ENCODE data around the gene CAP2. TPM values are rescaled to one million over a fixed set of nuclear protein-coding genes. Genes with fewer than 3 reads are reported as not detected.

CAP2 gene
- total and polyA plus RNA-seq, 9 of the 15 experiments (the other 6 are each of a cell fraction or from before 2014, with no cell fraction given), result not detected

GRCh38 chr6:17474289-17474688, 80.9 kb downstream of the CAP2 start (continued):
- TF ChIP-seq KLF13 (tag; IDR thresholded peaks at IDR 0.05; ENCODE audit: borderline replicate concordance, low read depth) (no peak), TRIM25 (IDR thresholded peaks at IDR 0.05; ENCODE audit: borderline replicate concordance) (no peak), RBM14 (IDR thresholded peaks at IDR 0.05; ENCODE audit: borderline replicate concordance, insufficient read depth, low read depth, low read length) (no peak)

- BruUV-seq (replicated peaks), result no TSS peak
- intact Hi-C loops (cut with micrococcal nuclease), result no loop called here
- TF ChIP-seq TOE1 (IDR thresholded peaks at IDR 0.05; ENCODE audit: borderline replicate concordance) (no peak), TOE1 (CRISPR knock-in tag; IDR thresholded peaks at IDR 0.05; ENCODE audit: borderline replicate concordance, low read depth) (no peak), LARP7 (IDR thresholded peaks at IDR 0.05) (no peak), SMARCA4 (IDR thresholded peaks at IDR 0.05) (no peak), POU5F1 (IDR thresholded peaks at IDR 0.05; ENCODE audit: borderline replicate concordance, low read depth, low read length, partially characterized antibody) (no peak), U2AF2 (optimal IDR thresholded peaks at IDR 0.05; ENCODE audit: low read depth, low read length) (no peak), ARID3A (IDR thresholded peaks at IDR 0.05; ENCODE audit: borderline replicate concordance, low read depth, low read length) (no peak), NR2F6 (CRISPR knock-in tag; IDR thresholded peaks at IDR 0.05) (no peak), MED1 (CRISPR knock-in tag; IDR thresholded peaks at IDR 0.05; ENCODE audit: borderline replicate concordance) (no peak), SRSF1 (IDR thresholded peaks at IDR 0.05; ENCODE audit: low read depth, low read length) (no peak), ZNF77 (CRISPR knock-in tag; IDR thresholded peaks at IDR 0.05) (no peak), ZNF449 (CRISPR knock-in tag; IDR thresholded peaks at IDR 0.05) (no peak)
These were observed 82.3 kb downstream of the CAP2 start for GRCh38 chr6:17475606-17476244.

More at GRCh38 chr6:17475606-17476244, 82.3 kb downstream of the CAP2 start:
- H3K4me1 ChIP-seq (replicated peaks in 1 of 2; ENCODE audit: control insufficient read depth in 2 of 2, insufficient read depth in 2 of 2, low read length in 2 of 2), result no peaks in the 10 kb centered on the region
- 0% methylated on average over 4 of the region's 4 CpGs for WGBS (ENCODE audit: insufficient coverage, low coverage, missing lambda C conversion rate)
- H3K9me3 ChIP-seq (replicated peaks; ENCODE audit: control insufficient read depth, insufficient read depth, low read depth, low read length), result no peaks in the 10 kb centered on the region
- no peaks in the 10 kb centered on the region for H3K9me1 ChIP-seq (ENCODE audit: control insufficient read depth, insufficient read depth, low read length)
- CTCF ChIA-PET (ENCODE audit: low intra/inter-chr PET ratio), result no interaction called here
- POLR2A ChIA-PET, result no interaction called here
- H4K20me1 ChIP-seq (replicated peaks; ENCODE audit: control insufficient read depth, insufficient read depth, low read length), result no peaks in the 10 kb centered on the region
- DNase-seq (ENCODE audit: extremely low read depth in 1 of 4, low spot score in 3 of 4), result no peak
- H3K4me3 ChIP-seq, result no peak overlapping the region
- no peak overlapping the region for H3K27ac ChIP-seq (ENCODE audit: extremely low read depth, low read depth, low read length)
- no peak for ATAC-seq
- H3K27me3 ChIP-seq (ENCODE audit: control insufficient read depth in 2 of 2, insufficient read depth in 2 of 2, low read length in 2 of 2), result peaks cover 29 to 36% of the 10 kb centered on the region in 2 experiments
- no peaks in the 10 kb centered on the region for H3K79me2 ChIP-seq (ENCODE audit: control insufficient read depth, insufficient read depth, low read length)
- H3K4me2 ChIP-seq (ENCODE audit: insufficient read depth, low read length), result no peak overlapping the region
- FAIRE-seq, result no peak
- H3K36me3 ChIP-seq (ENCODE audit: control insufficient read depth, insufficient read depth, low read length), result no peaks in the 10 kb centered on the region
- no peak overlapping the region for H3K9ac ChIP-seq (ENCODE audit: insufficient read depth in 1 of 2, low read depth in 2 of 2, low read length in 2 of 2)
- in situ Hi-C loops (cut with MboI), result no loop called here
- no peak overlapping the region for H2AFZ ChIP-seq (ENCODE audit: low read depth, low read length)
